Eye (tissue), 1 donor: ENCODE measurements around the gene ZNF598.
A peak's percentile ranks its signal among the peaks of the same experiment; 100 is the strongest.
"Not testable (repeated sequence)": the region's sequence is repeated elsewhere in the genome, so short reads cannot be mapped to it uniquely, and the experiment has no call there.

Experiments
- DNase-seq: peaks from one replicate; pipeline ENCODE4 v3.0.0-alpha.2; 2015

Gene ZNF598

GRCh38 chr16:2040041-2040786 lies 30.6 kb upstream of the ZNF598 start:
- DNase-seq = no peak

DNA sequence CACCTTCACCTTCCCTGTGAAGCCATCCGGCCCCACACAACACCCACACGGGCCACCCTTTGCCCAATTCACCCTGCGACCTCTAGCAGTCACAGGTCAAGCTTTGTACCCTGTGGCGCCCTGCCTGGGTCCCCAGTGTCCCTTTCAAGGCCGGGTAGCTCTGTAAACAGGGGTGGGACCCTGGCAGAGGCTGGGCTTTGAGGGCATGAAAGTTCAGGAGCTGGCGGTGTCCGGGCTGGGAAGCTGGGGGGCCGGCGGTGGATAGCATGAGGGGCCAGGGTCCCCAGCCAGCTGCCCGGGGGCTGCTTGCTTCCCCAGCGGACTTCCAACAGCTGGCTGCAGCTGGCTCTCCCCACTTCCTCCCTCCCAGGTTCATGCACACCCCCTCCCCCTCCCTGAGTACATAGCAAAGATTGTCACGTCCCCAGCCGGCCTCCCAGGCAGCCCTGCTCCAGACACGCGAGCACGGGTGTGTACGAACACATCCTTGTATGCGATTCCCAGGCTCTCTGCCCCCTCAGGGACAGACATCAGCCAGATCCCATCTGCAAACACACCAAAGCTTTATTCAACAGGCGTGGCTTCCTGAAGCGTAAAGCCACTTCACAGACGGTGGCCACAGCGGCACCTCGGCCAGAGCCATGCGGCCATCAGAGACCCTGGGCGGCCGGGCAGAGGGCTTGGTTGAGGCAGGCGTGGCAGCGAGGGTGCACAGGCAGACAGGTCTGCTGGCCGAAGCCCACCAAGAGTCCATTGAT lies 29.8 kb upstream of the ZNF598 start:
- peak; percentile 85 for DNase-seq

GRCh38 chr16:2038382-2039231 lies 29.0 kb upstream of the ZNF598 start:
- peak; percentile 71 for DNase-seq

GRCh38 chr16:2037647-2038381 lies 28.2 kb upstream of the ZNF598 start:
- DNase-seq = no peak

DNA sequence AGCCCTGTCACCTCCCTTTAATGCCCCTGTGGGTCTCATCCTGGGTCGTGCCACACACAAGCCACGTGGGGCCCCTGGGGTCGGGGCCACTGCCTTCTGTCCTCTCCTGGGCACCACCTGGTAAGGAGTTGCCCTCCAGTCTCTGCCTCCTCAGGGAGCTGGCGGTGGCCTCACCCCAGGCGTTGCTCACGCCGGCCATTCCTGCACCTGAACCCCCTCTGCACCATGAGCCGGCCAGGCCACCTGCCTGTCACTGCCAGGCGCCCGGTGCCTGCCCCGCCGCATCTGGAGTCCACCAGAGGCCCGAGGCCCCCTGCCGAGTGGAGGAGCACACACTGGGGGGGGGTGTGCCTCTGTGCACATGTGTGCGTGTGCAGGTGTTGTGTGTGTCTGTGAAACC lies 27.5 kb upstream of the ZNF598 start:
- DNase-seq = no peak

DNA sequence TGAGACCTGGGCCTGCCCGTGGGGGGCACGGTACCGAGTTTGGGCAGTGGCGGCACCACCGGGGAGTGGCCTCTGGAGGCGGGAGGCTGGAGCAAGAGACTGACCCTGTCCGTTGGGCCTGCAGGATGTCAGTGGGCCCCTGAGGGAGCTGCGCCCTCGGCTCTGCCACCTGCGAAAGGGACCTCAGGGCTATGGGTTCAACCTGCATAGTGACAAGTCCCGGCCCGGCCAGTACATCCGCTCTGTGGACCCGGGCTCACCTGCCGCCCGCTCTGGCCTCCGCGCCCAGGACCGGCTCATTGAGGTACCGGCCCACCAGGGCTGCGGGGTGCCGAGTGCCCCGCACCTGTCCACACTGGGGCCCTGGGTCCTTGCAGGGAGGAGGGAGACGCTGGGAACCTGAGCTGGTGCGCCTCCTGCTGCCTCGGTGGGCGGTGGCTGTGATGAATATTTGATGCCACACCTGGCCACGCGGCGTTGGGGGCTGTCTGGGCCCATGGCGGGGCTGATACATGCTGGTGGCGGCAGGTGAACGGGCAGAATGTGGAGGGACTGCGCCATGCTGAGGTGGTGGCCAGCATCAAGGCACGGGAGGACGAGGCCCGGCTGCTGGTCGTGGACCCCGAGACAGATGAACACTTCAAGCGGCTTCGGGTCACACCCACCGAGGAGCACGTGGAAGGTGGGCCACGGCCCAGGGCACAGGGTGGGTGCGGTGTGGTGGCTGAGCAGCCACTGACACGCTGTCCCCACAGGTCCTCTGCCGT lies 26.8 kb upstream of the ZNF598 start:
- no peak for DNase-seq

DNA sequence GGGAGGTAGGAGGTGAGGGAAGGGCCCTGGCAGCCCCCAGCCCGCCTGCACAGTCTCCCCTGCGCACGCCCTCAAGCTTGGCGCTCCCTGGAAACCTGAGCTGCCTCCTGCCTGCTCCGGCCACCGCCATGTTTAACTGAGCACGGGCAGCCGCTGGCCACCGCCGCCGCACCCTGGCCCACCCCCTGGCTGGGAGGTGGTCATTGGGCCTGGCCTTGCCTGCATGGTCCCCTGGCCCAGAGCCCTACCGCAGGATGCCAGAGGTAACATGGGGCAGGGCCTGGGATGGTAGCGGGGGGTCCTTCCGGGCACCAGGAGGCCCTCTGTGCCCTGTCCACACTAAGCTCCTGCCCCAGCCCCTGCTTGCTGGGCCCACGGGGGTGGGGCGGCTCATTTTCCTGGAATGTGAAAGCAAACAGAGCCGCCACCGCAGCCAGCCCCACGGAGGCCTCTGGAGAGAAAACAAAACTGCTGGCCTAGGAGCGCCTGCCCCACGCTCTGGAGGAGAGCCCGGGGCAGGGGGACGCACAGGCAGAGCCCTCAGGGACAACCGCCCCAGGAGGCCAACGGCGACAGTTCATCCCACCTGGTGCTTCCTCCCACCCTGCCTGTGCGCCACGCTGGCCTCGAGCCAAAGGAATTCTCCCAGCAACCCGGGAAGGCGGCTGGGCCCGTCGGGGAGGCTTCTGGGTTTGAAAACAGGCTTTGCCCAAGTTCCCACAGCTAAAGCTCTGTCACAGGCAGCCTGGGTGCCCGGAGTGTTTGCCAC lies 26.0 kb upstream of the ZNF598 start:
- DNase-seq = peak; percentile 69

- DNase-seq = no peak
These were observed 25.2 kb upstream of the ZNF598 start for GRCh38 chr16:2034696-2035430.

- DNase-seq = not testable (repeated sequence)
These were observed 24.5 kb upstream of the ZNF598 start for GRCh38 chr16:2033909-2034695.

GRCh38 chr16:2033057-2033908 lies 23.7 kb upstream of the ZNF598 start:
- peak; percentile 71 for DNase-seq

DNA sequence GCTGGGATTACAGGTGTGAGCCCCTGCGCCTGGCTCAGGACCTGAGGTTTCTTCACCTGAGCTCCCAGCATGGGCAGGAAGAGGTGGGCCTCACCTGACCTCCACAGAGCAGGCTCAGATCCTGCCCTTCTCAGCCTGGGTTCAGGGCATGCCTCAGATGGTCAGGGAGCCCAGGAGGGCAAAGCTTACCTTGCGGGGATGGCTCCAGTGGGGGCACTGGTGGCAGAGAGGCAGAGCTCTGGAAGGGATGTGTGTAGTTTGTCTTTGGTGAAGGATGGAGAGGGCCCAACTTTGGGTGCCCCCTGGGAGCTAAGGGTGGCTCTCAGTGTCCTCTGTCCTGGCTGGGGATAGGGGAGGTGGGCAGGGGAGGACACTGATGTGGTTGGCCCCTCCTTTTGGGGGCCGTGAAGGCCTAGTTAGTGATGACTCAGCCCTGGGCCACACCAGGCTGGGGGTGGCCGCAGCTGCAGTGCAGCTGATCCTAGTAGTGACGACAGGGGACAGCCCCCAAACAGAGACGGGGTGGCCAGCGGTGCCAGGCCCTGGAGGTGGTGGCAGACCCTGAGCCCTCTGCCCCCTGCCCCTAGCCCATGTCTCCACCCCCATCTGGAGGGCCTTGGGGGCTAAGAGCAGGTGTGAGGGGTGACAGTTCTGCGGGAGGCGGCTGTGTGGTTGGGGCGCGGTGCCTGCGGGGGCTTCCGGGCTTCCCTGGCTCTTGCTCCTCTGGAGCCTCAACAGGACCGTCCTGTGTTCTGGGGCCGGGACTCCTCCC lies 22.9 kb upstream of the ZNF598 start:
- no peak for DNase-seq

DNA sequence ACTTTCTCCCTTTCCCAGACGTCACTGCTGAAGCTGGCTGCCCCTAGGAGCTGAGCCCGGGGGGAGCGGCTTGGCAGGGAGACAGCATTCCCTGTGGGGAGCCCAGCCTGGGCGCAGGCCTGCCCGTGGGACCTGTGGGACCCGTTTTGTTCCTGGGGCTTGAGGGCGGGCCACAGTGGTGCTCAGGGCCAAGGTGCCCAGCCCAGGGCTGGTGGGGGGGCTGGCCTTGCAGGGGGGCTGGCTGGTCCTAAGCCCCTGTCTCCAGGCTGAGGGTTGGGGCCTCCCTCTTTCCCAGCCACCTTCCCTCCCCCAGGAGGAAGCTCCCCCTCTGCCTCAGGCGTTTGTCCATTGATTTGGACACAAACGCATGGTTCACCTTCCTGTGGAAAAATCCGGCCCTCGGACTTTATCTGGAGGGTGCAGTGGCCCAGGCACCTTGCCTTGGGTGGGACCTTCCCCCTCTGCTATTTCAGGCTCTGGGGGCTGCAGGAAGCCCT lies 21.5 kb upstream of the ZNF598 start:
- no peak for DNase-seq

DNA sequence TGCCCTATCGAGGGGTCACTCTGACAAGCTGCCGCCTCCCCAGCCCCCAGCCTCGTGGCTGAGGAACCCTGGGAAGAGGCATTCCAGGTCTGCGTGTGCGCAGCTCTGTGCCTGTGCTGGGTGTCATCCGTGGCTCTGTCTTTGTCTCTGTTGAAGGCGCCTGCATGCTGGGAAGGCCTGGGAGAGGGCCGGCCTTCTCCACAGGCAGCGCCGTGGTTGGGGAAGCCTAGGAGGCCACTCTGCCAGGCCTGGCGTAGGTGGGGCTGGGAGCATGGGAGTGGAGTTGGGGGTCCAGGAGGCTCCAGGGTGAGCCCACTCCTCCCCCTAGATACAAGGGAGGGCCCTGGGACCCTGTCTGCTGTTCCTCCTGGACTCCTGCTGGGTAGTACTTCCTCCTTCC lies 20.4 kb upstream of the ZNF598 start:
- DNase-seq = no peak

- DNase-seq = no peak
These were observed 19.7 kb upstream of the ZNF598 start for GRCh38 chr16:2029350-2029749.

- no peak for DNase-seq
These were observed 19.1 kb upstream of the ZNF598 start for GRCh38 chr16:2028620-2029220.

- no peak for DNase-seq
These were observed 18.5 kb upstream of the ZNF598 start for GRCh38 chr16:2028146-2028545.
